Upper lobe of left lung (tissue), 6 donors: ENCODE data around the gene TMEM184A. TPM values are rescaled to one million over a fixed set of nuclear protein-coding genes. Genes with fewer than 3 reads are reported as not detected.

Experiments
- ATAC-seq, 2 donors: fragments of 200-7000 bp; cut with Tn5 transposase; one replicate each; pipeline ENCODE4 v1.9.1; 2022; ENCODE audit warnings: mild to moderate bottlenecking in 2 of 2, moderate library complexity in 2 of 2; ENCODE audit not compliant: low FRiP score in 2 of 2
- DNase-seq, 2 donors: peaks; one replicate each; pipeline ENCODE4 v3.0.0-alpha.2; 2019 to 2020
- H3K27ac ChIP-seq, 4 donors: fragments of 200-600 bp; sonication (generic); one replicate each; pipeline ENCODE4 v1.5.1; 2016 to 2019
- H3K27me3 ChIP-seq, 4 donors: fragments of 200-600 bp; sonication (generic); one replicate each; pipeline ENCODE4 v1.5.1; 2017 to 2019
- H3K36me3 ChIP-seq, 4 donors: fragments of 200-600 bp; sonication (generic); one replicate each; pipeline ENCODE4 v1.5.1; 2016 to 2019
- H3K4me1 ChIP-seq, 4 donors: fragments of 200-600 bp; sonication (generic); one replicate each; pipeline ENCODE4 v1.5.1; 2018 to 2019
- H3K4me3 ChIP-seq, 4 donors: fragments of 200-600 bp; sonication (generic); one replicate each; pipeline ENCODE4 v1.5.1; 2017 to 2019; ENCODE audit warnings: mild to moderate bottlenecking in 2 of 4, moderate library complexity in 1 of 4
- H3K9me3 ChIP-seq, 4 donors: fragments of 200-600 bp; sonication (generic); one replicate each; pipeline ENCODE4 v1.5.1; 2018 to 2019
- CTCF ChIP-seq, 6 experiments: fragments of 450-650 bp in 4 of 6; fragments of 200-600 bp in 2 of 6; sonication (generic) in 2 of 6; IDR thresholded peaks; one replicate each; pipeline ENCODE4 v1.5.1; 2016 to 2019; ENCODE audit warnings: antibody characterized with exemption in 6 of 6
- EP300 ChIP-seq, 4 donors: sonication (generic); formaldehyde crosslinking; IDR thresholded peaks; one replicate each; pipeline ENCODE4 v1.5.1; 2017; ENCODE audit warnings: antibody characterized with exemption in 4 of 4, control low read depth in 2 of 4
- POLR2A ChIP-seq, 4 donors: fragments of 450-650 bp; IDR thresholded peaks; one replicate each; pipeline ENCODE4 v1.5.1; 2016 to 2017; ENCODE audit warnings: antibody characterized with exemption in 4 of 4, mild to moderate bottlenecking in 2 of 4
- POLR2AphosphoS5 ChIP-seq, 2 donors: sonication (generic); formaldehyde crosslinking; IDR thresholded peaks; one replicate each; pipeline ENCODE4 v1.5.1; 2017; ENCODE audit warnings: antibody characterized with exemption in 2 of 2
- WGBS, 2 donors: methylation state at CpG; one replicate each; pipeline ENCODE4 v1.1.5; 2017 to 2018; 5-methylcytosine and 5-hydroxymethylcytosine counted together
- total RNA-seq, 6 donors: library from RNA; depleted of rRNA in 4 of 6; stranded (reverse); fragments of >200 nt in 4 of 6; gene quantifications; one replicate each; pipeline versions ENCODE4 v1.1.0 to v1.2.1, GENCODE V29; 2016 to 2021
- donor health status: DM: no; HTN: no; CAD: no; lungs with moderate emphysema.
- donor health status: DM: no; HTN: yes; CAD: no; lungs with severe emphysema.

Gene TMEM184A
- total RNA-seq, result 10 to 100 TPM in 3 of 6 donors, 1 to 10 TPM in 3; 5.0 to 11.7 (median 10.4) TPM

GRCh38 chr7:1555813-1556543 is at the start of gene TMEM184A:
TSS of gene TMEM184A (minus strand) at chr7:1556205. CDS start at chr7:1555484, 721 bp downstream.
- peak; percentile 51 to 84 for ATAC-seq
- Histone ChIP-seq H3K27ac (peak within 1 kb of the TSS; percentile 41 to 65 (median 50)), H3K4me3 (peak within 1 kb of the TSS in 2 of 4 donors; percentile 23 to 30), H3K36me3 (no peaks in the 10 kb centered on the region), H3K27me3 (no peaks in the 10 kb centered on the region), H3K9me3 (no peaks in the 10 kb centered on the region), H3K4me1 (peaks cover 0 to 24% (median 13%) of the 10 kb centered on the region in 4 donors)
- DNase-seq, result peak; percentile 88 to 91
- TF ChIP-seq CTCF (IDR thresholded peaks at IDR 0.05), result peak; percentile 23 to 86 (median 67)
- TF ChIP-seq EP300 (IDR thresholded peaks at IDR 0.05), result no peak
- TF ChIP-seq POLR2A (IDR thresholded peaks at IDR 0.05), result peak in 2 of 4 donors; percentile 27 to 44
- peak in 1 of 2 donors; percentile 34 for TF ChIP-seq POLR2AphosphoS5 (IDR thresholded peaks at IDR 0.05)
- 39 to 53% methylated on average over 8 to 15 of the region's 23 CpGs for WGBS, 2 donors

GRCh38 chr7:1604383-1604782 is 48.4 kb upstream of the TMEM184A start:
- Histone ChIP-seq H3K27ac (no peak overlapping the region), H3K4me3 (no peak overlapping the region), H3K27me3 (no peaks in the 10 kb centered on the region), H3K4me1 (no peaks in the 10 kb centered on the region), H3K9me3 (no peaks in the 10 kb centered on the region), H3K36me3 (no peaks in the 10 kb centered on the region)
- DNase-seq (peak in 1 of 2 donors; percentile 38), ATAC-seq (no peak)
- TF ChIP-seq CTCF (IDR thresholded peaks at IDR 0.05), result no peak
- no peak for TF ChIP-seq POLR2AphosphoS5 (IDR thresholded peaks at IDR 0.05)
- TF ChIP-seq POLR2A (IDR thresholded peaks at IDR 0.05), result no peak
- TF ChIP-seq EP300 (IDR thresholded peaks at IDR 0.05), result no peak
- WGBS, 2 donors, result 71 to 74% methylated on average over 2 of the region's 2 CpGs

GRCh38 chr7:1603346-1604225 is 47.6 kb upstream of the TMEM184A start:
- H3K4me3 ChIP-seq, result no peak overlapping the region
- 80 to 82% methylated on average over 32 to 41 of the region's 41 CpGs for WGBS, 2 donors
- no peaks in the 10 kb centered on the region for H3K36me3 ChIP-seq
- no peak for TF ChIP-seq POLR2AphosphoS5 (IDR thresholded peaks at IDR 0.05)
- no peak for TF ChIP-seq CTCF (IDR thresholded peaks at IDR 0.05)
- TF ChIP-seq POLR2A (IDR thresholded peaks at IDR 0.05), result no peak
- no peak for TF ChIP-seq EP300 (IDR thresholded peaks at IDR 0.05)
- no peaks in the 10 kb centered on the region for H3K27me3 ChIP-seq
- H3K27ac ChIP-seq, result no peak overlapping the region
- H3K9me3 ChIP-seq, result no peaks in the 10 kb centered on the region
- H3K4me1 ChIP-seq, result no peaks in the 10 kb centered on the region
- peak in 1 of 2 donors; percentile 73 for DNase-seq
- ATAC-seq, result peak in 1 of 2 donors; percentile 9

- ATAC-seq (no peak), DNase-seq (peak in 1 of 2 donors; percentile 56)
- no peaks in the 10 kb centered on the region for H3K36me3 ChIP-seq
- TF ChIP-seq CTCF (IDR thresholded peaks at IDR 0.05), result no peak
- TF ChIP-seq POLR2AphosphoS5 (IDR thresholded peaks at IDR 0.05), result no peak
- no peak for TF ChIP-seq POLR2A (IDR thresholded peaks at IDR 0.05)
- TF ChIP-seq EP300 (IDR thresholded peaks at IDR 0.05), result no peak
- no peaks in the 10 kb centered on the region for H3K27me3 ChIP-seq
- 88 to 93% methylated on average over 12 to 15 of the region's 15 CpGs for WGBS, 2 donors
- no peak overlapping the region for H3K27ac ChIP-seq
- H3K4me3 ChIP-seq, result no peak overlapping the region
- no peaks in the 10 kb centered on the region for H3K9me3 ChIP-seq
- no peaks in the 10 kb centered on the region for H3K4me1 ChIP-seq
Observed at GRCh38 chr7:1602386-1602785, 46.4 kb upstream of the TMEM184A start.
